HAP-1 (cell line): ENCODE results near the gene AIF1L.
"Not testable (repeated sequence)": the region's sequence is repeated elsewhere in the genome, so short reads cannot be mapped to it uniquely, and the experiment has no call there.

ENCODE experiments used
- DNase-seq, 2 experiments: peaks; one replicate each; pipeline ENCODE4 v3.0.0-alpha.2; 2016 to 2020; ENCODE audit warnings: low spot score in 2 of 2
- H3K27me3 ChIP-seq: fragments of 250-450 bp; sonication (Bioruptor Pico); 2 replicates; pipeline ENCODE4 v1.5.1; 2020; ENCODE audit warnings: low read depth, mild to moderate bottlenecking, moderate library complexity
- H3K36me3 ChIP-seq: fragments of 250-450 bp; sonication (Bioruptor Pico); replicated peaks from 2 replicates; pipeline ENCODE4 v1.5.1; 2020; ENCODE audit warnings: mild to moderate bottlenecking
- H3K4me1 ChIP-seq: fragments of 250-450 bp; sonication (Bioruptor Pico); 2 replicates; pipeline ENCODE4 v1.5.1; 2020; ENCODE audit warnings: mild to moderate bottlenecking
- H3K4me3 ChIP-seq: fragments of 250-450 bp; sonication (Bioruptor Pico); 2 replicates; pipeline ENCODE4 v1.5.1; 2020; ENCODE audit warnings: mild to moderate bottlenecking, moderate library complexity
- H3K9me3 ChIP-seq: fragments of 250-450 bp; sonication (Bioruptor Pico); 2 replicates; pipeline ENCODE4 v1.5.1; 2020; ENCODE audit warnings: mild to moderate bottlenecking, moderate library complexity
- in situ Hi-C: fragments of 300-500 bp; cut with MboI; formaldehyde crosslinking; loops from 3 replicates; pipeline ENCODE4 v1.14.3; 2020; ENCODE audit warnings: low sequenced_read_pairs, inconsistent platforms, mixed read lengths

Gene AIF1L

DNA sequence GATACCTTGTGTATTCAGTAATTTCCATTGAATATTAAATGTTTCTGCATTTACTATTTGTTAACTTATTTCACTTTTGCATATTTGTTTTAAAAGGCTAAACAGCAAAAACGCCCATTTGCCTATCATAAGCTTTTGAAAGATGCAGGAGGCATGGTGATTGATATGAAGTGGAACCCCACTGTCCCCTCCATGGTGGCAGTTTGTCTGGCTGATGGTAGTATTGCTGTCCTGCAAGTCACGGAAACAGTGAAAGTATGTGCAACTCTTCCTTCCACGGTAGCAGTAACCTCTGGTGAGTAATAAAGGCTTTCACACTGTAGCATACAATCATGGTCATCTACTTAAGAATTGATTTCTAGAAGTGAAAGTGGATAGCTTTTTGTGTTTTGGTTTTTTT lies 32.9 kb downstream of the AIF1L start:
- no peak for DNase-seq
- Histone ChIP-seq H3K9me3 (no peaks in the 10 kb centered on the region), H3K36me3 (peaks cover 59% of the 10 kb centered on the region), H3K27me3 (no peaks in the 10 kb centered on the region), H3K4me3 (no peak overlapping the region), H3K4me1 (peaks cover 2% of the 10 kb centered on the region)
- in situ Hi-C loops, result no loop called here

DNA sequence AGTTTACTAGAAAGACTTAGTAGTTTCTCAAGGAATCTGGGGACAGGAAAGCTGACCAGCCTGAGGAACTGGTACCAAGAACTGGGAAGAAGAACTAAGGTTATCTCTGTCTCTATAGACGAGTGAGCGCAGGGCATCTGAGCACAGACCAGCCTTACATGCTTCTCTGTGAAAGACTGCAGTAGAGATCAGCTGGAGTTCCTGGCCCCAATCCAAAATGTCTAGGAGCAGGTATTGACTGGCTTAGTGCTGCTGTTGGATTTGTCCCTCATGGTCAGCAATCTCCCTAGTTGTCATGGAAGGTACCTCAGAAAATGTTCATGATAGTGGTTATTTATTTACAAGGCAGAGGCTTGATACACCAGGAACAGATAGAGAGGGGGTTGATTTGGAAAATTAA lies 42.3 kb downstream of the AIF1L start:
- H3K36me3 ChIP-seq, result peaks cover 81% of the 10 kb centered on the region
- no peak overlapping the region for H3K4me3 ChIP-seq
- no peaks in the 10 kb centered on the region for H3K9me3 ChIP-seq
- no peaks in the 10 kb centered on the region for H3K27me3 ChIP-seq
- in situ Hi-C loops, result no loop called here
- no peak for DNase-seq
- no peaks in the 10 kb centered on the region for H3K4me1 ChIP-seq

DNA sequence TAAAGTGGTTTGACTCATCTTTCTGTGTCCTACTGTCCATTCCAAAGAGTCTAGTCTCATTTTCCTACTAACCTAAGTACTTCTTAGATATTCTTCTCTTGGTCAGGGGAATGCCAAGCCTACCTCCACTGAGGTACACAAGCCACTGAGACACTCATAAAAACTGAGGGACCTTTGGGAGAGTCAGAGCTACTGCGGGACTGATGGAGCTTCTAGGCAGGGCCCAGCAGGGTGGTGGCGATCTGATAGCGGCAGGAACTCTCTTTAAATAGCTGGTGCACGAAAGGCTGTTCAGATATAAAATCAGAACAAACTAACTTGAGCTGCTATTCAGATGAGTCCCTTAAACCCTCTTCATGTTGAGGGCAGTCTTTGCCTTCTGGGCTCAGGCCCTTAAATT lies 43.8 kb downstream of the AIF1L start:
- Histone ChIP-seq H3K27me3 (no peaks in the 10 kb centered on the region), H3K9me3 (no peaks in the 10 kb centered on the region), H3K4me1 (no peaks in the 10 kb centered on the region), H3K4me3 (no peak overlapping the region), H3K36me3 (peaks cover 81% of the 10 kb centered on the region)
- in situ Hi-C loops, result no loop called here
- DNase-seq, result no peak

DNA sequence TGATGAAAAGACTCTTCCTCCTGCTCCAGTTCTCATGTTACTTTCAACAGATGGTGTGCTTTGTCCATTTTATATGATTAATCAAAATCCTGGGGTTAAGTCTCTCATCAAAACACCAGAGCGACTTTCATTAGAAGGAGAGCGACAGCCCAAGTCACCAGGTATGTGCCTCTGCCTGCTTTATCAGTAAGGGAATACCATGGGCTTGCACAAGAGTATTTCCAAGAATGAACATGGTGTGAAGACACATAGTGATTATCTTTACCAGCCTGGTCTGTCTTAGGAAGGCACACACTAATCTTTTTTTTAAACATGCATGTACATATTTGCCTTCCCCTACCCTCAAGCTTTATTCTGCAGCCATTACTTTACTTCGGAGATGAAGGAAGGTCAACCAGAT lies 44.2 kb downstream of the AIF1L start:
- no peaks in the 10 kb centered on the region for H3K9me3 ChIP-seq
- in situ Hi-C loops, result no loop called here
- no peaks in the 10 kb centered on the region for H3K4me1 ChIP-seq
- H3K4me3 ChIP-seq, result no peak overlapping the region
- H3K36me3 ChIP-seq, result peaks cover 81% of the 10 kb centered on the region
- no peaks in the 10 kb centered on the region for H3K27me3 ChIP-seq
- no peak for DNase-seq

DNA sequence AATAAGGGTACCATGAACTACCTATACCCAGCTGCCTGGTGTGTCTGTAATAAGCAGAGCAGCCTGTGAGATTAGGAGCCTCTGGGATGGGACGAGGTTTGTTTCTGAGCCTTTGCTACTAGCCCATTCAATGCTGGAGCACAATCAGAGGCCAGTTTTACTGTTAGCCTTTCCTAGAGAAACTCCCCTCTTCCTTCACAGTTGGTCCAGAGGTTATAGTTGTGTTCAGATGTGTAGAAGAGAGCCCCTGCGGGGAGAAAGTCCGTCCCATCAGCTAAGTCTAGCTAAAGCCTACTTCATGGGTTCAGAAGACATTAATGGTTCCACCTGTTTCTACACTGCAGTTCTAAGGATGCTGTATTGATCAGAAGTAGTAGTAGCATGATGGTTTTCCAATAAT lies 45.8 kb downstream of the AIF1L start:
- peaks cover 77% of the 10 kb centered on the region for H3K36me3 ChIP-seq
- no peak overlapping the region for H3K4me3 ChIP-seq
- no peak for DNase-seq
- no peaks in the 10 kb centered on the region for H3K27me3 ChIP-seq
- H3K4me1 ChIP-seq, result no peaks in the 10 kb centered on the region
- in situ Hi-C loops, result no loop called here
- H3K9me3 ChIP-seq, result no peaks in the 10 kb centered on the region

DNA sequence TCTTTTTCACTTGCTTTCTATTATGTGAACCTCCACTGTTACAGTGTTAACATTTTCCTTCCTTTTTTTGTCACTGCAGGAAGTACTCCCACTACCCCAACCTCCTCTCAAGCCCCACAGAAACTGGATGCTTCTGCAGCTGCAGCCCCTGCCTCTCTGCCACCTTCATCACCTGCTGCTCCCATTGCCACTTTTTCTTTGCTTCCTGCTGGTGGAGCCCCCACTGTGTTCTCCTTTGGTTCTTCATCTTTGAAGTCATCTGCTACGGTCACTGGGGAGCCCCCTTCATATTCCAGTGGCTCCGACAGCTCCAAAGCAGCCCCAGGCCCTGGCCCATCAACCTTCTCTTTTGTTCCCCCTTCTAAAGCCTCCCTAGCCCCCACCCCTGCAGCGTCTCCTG lies 47.9 kb downstream of the AIF1L start:
- DNase-seq, result no peak
- no peak overlapping the region for H3K4me3 ChIP-seq
- H3K36me3 ChIP-seq, result peaks cover 81% of the 10 kb centered on the region
- H3K27me3 ChIP-seq, result no peaks in the 10 kb centered on the region
- in situ Hi-C loops, result no loop called here
- H3K9me3 ChIP-seq, result no peaks in the 10 kb centered on the region
- no peaks in the 10 kb centered on the region for H3K4me1 ChIP-seq

DNA sequence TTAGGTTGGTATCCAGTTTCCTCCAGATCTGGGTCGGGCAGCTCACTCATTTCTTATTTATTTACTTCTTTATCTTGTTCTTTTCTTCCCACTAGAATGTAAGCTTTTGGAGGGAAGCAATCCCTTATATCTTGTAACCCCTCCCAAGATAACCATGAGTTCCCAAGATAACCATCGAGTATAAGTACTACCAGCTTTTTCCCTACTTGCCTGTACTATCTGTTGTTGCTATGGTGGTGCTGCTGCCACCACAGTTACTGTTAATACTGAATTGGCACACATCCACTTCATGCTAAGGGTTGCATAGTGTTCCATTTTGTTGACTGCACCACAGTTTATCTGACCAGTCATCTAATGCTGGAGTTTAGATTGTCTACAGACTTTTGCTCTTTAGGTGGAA lies 48.9 kb downstream of the AIF1L start:
- in situ Hi-C loops, result no loop called here
- H3K4me1 ChIP-seq, result no peaks in the 10 kb centered on the region

DNA sequence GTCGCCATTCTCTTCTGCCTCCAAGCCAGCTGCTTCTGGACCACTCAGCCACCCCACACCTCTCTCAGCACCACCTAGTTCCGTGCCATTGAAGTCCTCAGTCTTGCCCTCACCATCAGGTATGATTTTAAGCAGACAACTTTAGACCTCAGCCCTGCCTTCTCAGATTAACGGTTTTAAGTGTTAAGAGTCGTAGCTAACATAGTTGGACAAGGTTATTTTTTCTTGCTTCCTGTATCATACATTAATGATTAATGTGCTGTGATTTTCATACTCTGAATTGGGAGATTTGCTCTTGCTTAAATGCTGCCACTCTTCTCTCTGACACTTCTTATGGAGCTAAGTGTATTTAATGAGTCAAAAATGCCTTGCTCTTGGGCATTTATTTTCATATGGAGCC lies 49.9 kb downstream of the AIF1L start:
- no peak overlapping the region for H3K4me3 ChIP-seq
- in situ Hi-C loops, result no loop called here
- H3K4me1 ChIP-seq, result no peaks in the 10 kb centered on the region
- no peaks in the 10 kb centered on the region for H3K9me3 ChIP-seq
- DNase-seq, result no peak
- H3K27me3 ChIP-seq, result no peaks in the 10 kb centered on the region
- H3K36me3 ChIP-seq, result peaks cover 77% of the 10 kb centered on the region

More for the DNA sequence above, 48.9 kb downstream of the AIF1L start:
- H3K36me3 ChIP-seq, result peaks cover 80% of the 10 kb centered on the region
- H3K9me3 ChIP-seq, result no peaks in the 10 kb centered on the region
- DNase-seq, result no peak
- no peaks in the 10 kb centered on the region for H3K27me3 ChIP-seq
- no peak overlapping the region for H3K4me3 ChIP-seq

DNA sequence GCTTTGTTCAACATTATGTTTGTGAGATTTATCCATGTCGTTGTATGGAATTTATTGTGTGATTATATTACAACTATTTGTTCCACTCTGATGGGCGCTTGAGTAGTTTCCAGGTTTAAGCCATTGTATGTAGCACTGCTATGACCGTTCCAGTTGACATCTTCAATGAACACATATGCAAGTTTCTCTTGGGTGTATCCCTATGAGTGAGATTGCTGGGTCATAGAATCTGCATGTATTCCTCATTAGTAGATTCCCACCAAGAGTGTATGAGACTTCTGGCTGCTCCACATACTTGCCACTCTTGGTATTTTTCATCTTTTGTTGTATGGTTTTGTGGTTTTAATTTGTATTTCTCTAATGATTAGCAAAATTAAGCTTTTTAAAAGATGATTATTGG lies 51.9 kb downstream of the AIF1L start:
- DNase-seq, result no peak
- Histone ChIP-seq H3K27me3 (no peaks in the 10 kb centered on the region), H3K9me3 (no peaks in the 10 kb centered on the region), H3K4me1 (no peaks in the 10 kb centered on the region), H3K36me3 (peaks cover 81% of the 10 kb centered on the region), H3K4me3 (no peak overlapping the region)
- in situ Hi-C loops, result no loop called here

DNA sequence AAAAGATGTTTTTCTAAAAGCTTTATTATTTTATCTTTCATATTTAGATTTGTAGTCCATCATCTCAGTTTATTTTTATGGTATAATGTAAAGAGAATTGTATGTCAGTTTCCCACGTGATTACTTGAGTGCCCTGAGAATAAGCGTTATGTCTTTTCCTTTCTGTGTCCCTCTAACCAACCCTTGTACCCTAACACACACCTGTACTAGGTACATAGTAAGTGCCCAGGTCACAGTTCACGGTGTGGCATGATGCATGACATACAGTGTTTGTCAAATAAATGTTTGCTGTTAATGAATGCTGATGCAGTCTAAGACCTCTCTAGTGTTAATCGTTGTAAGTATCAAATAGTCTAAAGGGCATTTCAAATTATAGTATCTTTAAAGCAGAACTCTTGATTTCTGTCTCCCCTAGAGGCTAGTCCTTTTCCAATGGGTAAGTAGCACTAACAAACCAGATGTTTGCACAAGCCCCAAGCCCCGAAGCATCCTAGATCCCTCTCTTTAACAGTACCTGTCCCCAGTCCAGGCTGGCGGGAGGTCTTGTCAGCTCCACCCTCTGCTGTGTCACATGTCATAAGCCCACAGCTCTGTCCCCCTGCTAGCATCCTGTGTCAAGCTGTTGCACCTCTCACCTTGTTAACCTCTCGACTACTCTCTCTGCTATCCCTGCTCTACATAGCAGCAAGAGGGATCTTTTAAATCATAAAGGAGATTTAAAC lies 52.8 kb downstream of the AIF1L start:
- no peaks in the 10 kb centered on the region for H3K4me1 ChIP-seq
- in situ Hi-C loops, result no loop called here
- no peaks in the 10 kb centered on the region for H3K27me3 ChIP-seq
- DNase-seq, result no peak
- H3K36me3 ChIP-seq, result peaks cover 85% of the 10 kb centered on the region
- no peaks in the 10 kb centered on the region for H3K9me3 ChIP-seq
- H3K4me3 ChIP-seq, result no peak overlapping the region

DNA sequence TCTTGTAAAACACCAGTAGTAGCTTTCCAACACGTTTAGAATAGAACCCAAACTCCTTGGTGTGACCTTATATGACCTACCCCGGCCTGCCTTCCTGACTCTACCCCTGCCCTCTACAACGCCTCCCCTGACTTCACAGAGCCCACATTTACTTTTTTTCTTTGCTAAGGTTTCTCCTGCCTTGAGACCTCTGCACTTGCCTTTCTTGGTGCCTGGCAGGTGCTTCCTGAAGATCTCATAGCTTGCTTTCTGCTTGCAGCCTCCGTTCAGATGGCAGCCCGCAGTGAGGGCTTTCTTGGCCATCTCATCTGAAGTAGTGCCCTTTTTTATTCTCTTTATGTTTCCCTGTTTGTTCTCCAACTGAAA lies 53.3 kb downstream of the AIF1L start:
- no peaks in the 10 kb centered on the region for H3K27me3 ChIP-seq
- no peaks in the 10 kb centered on the region for H3K9me3 ChIP-seq
- no peak for DNase-seq
- in situ Hi-C loops, result loop anchor here (10.0 kb wide), 1 partner anchor 325 kb away; no protein-coding TSS in a partner anchor
- peaks cover 85% of the 10 kb centered on the region for H3K36me3 ChIP-seq
- H3K4me1 ChIP-seq, result no peaks in the 10 kb centered on the region
- H3K4me3 ChIP-seq, result no peak overlapping the region

DNA sequence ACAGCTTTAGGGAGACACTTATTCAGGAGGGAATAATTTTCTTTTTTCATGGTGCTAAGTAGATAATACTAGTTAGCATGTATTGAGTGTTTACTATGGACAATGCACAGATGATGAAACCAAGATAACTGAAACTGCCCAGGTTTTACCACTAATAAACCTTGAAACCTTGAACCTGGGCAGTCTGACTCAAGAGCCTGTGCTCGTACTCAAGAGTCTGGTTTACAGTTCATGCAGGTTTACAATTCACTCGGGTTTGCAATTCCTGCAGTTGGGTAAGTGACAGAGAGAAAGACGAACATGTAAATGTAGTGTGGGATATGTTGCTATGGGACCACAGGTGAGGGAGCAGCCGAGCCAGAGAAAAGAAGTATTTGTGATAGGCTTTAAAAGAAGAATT lies 57.3 kb downstream of the AIF1L start:
- H3K4me1 ChIP-seq, result no peaks in the 10 kb centered on the region
- no peaks in the 10 kb centered on the region for H3K9me3 ChIP-seq
- H3K4me3 ChIP-seq, result no peak overlapping the region
- no peak for DNase-seq
- H3K36me3 ChIP-seq, result peaks cover 57% of the 10 kb centered on the region
- H3K27me3 ChIP-seq, result no peaks in the 10 kb centered on the region
- in situ Hi-C loops, result loop anchor here (10.0 kb wide), 1 partner anchor 321 kb away; no protein-coding TSS in a partner anchor

DNA sequence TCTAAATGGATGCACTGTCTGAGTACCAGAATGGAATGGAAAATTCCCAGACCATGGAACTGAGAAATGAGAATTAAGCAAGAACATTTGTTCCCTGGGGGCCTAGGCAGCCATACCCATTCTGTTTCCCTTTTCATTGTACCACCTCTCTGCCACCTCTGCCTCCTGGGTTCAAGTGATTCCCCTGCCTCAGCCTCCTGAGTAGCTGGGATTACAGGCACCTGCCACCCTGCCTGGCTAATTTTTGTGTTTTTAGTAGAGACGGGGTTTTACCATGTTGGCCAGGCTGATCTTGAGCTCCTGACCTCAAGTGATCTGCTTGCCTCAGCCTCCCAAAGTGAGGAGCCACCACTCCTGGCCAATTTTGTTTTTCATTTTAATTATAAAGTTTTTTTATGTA lies 62.3 kb downstream of the AIF1L start:
- H3K9me3 ChIP-seq, H3K4me3 ChIP-seq, H3K27me3 ChIP-seq, DNase-seq, H3K4me1 ChIP-seq: not testable (repeated sequence)
- in situ Hi-C loops, result loop anchor here (10.0 kb wide), 1 partner anchor 316 kb away; no protein-coding TSS in a partner anchor
- peaks cover 50% of the 10 kb centered on the region for H3K36me3 ChIP-seq

DNA sequence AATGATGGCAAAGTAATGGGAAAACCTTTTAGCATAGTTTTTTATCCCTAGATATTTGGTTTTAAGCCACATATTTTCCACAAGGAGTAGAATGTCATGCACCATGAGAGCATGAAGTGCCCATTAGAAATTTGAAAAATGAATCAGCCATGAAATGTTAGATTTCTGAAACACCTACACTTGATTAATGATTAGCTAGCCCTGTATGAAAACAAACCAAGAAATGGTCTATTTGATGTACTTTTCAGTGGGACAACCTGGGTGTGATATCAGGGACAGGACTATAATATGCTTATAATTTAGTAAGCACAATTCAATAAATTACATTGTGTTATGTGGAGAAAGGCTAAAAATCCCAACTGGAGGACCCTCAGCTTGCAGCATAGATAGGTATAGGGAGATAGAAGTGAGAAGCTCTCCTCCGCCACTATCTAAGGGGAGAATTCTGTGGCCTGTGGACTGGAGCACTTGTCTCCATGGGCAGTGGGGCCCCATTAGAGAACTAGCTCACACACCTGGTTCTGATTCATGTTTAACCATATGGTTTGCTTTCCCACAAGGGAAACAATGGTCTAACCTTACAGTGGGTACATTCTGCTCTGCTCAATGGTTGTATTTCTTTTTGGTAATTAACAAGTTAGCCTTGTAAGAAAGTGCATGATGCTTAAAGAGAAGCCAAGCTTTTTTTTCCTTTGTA lies 64.2 kb downstream of the AIF1L start:
- DNase-seq, result no peak
- in situ Hi-C loops, result no loop called here

More for the DNA sequence above, 64.2 kb downstream of the AIF1L start:
- H3K9me3 ChIP-seq, result no peaks in the 10 kb centered on the region
- no peaks in the 10 kb centered on the region for H3K27me3 ChIP-seq
- no peak overlapping the region for H3K4me3 ChIP-seq
- H3K36me3 ChIP-seq, result peaks cover 49% of the 10 kb centered on the region
- no peaks in the 10 kb centered on the region for H3K4me1 ChIP-seq
